H1 (cell line): Measurements from ENCODE around the gene DES. TPM values are rescaled to one million over a fixed set of nuclear protein-coding genes. Genes with fewer than 3 reads are reported as not detected.

Experiments
- CTCF ChIA-PET: fragments of 300-600 bp; sonication (Branson Sonifier 250); formaldehyde crosslinking; loops from one replicate; lab custom pipeline; 2021; ENCODE audit not compliant: partially characterized antibody; lab: Charles Lee
- POLR2A ChIA-PET: fragments of 300-600 bp; sonication (Branson Sonifier 250); formaldehyde crosslinking; loops from one replicate; lab custom pipeline; 2021; ENCODE audit warnings: inconsistent platforms; ENCODE audit not compliant: partially characterized antibody; lab: Charles Lee
- DNase-seq, 2 experiments: peaks; one replicate each; pipeline versions ENCODE4 v3.0.0 to v3.0.0-alpha.2; 2010 to 2022; ENCODE audit warnings: low spot score in 2 of 2, low read depth in 1 of 2, mixed read lengths in 1 of 2
- FAIRE-seq: peaks from 2 replicates; lab custom pipeline; 2011; peaks lifted over from hg19 to GRCh38; lab: Jason Lieb, UNC
- H2AFZ ChIP-seq: 2 replicates; pipeline ENCODE4 v1.8.1; 2012; ENCODE audit warnings: low read length, inconsistent platforms
- H2AK5ac ChIP-seq: 2 replicates; pipeline ENCODE4 v1.6.1; 2013; ENCODE audit warnings: low read depth, low read length
- H2BK120ac ChIP-seq: replicated peaks from 2 replicates; pipeline ENCODE3; 2013; ENCODE audit warnings: low read depth, low read length, inconsistent platforms
- H2BK12ac ChIP-seq: 2 replicates; pipeline ENCODE4 v1.6.1; 2013; ENCODE audit warnings: low read depth, low read length
- H2BK15ac ChIP-seq: 2 replicates; pipeline ENCODE4 v1.6.1; 2013; ENCODE audit warnings: low read length
- H2BK20ac ChIP-seq: 2 replicates; pipeline ENCODE4 v1.6.1; 2013; ENCODE audit warnings: low read length
- H2BK5ac ChIP-seq: 2 replicates; pipeline ENCODE4 v1.6.1; 2013; ENCODE audit warnings: low read depth, low read length
- H3K14ac ChIP-seq: 2 replicates; pipeline ENCODE4 v1.6.1; 2013; ENCODE audit warnings: inconsistent platforms; ENCODE audit not compliant: insufficient read length
- H3K18ac ChIP-seq: 2 replicates; pipeline ENCODE4 v1.6.1; 2013; ENCODE audit warnings: low read length; ENCODE audit errors: extremely low read depth
- H3K23ac ChIP-seq: 2 replicates; pipeline ENCODE4 v1.6.1; 2013; ENCODE audit warnings: inconsistent platforms; ENCODE audit not compliant: insufficient read length
- H3K23me2 ChIP-seq: 2 replicates; pipeline ENCODE4 v1.6.1; 2013; ENCODE audit warnings: low read depth, low read length
- H3K27ac ChIP-seq: 2 replicates; pipeline ENCODE4 v1.6.1; 2011; ENCODE audit warnings: low read depth, low read length, inconsistent platforms
- H3K27me3 ChIP-seq, 4 experiments: replicated peaks in 1 of 4; 1 replicate in 1 of 4; 2 replicates in 3 of 4; pipeline versions ENCODE4 v1.6.1 to v1.8.1; 2011 to 2013; ENCODE audit warnings: low read length in 3 of 4, mild to moderate bottlenecking in 3 of 4, inconsistent platforms in 2 of 4, mixed read lengths in 2 of 4, moderate library complexity in 1 of 4; ENCODE audit not compliant: control insufficient read depth in 3 of 4, insufficient read depth in 3 of 4; ENCODE audit errors: extremely low read depth in 1 of 4
- H3K36me3 ChIP-seq, 4 experiments: 2 replicates each; pipeline versions ENCODE4 v1.6.1 to v1.8.1; 2011 to 2013; ENCODE audit warnings: mild to moderate bottlenecking in 4 of 4, low read length in 3 of 4, moderate library complexity in 2 of 4, control low read depth in 1 of 4, inconsistent platforms in 1 of 4; ENCODE audit not compliant: insufficient read depth in 4 of 4, control insufficient read depth in 2 of 4
- H3K4ac ChIP-seq: replicated peaks from 2 replicates; pipeline ENCODE3; 2013; ENCODE audit warnings: low read length, low read depth, mixed read lengths, inconsistent platforms; ENCODE audit not compliant: insufficient read length
- H3K4me1 ChIP-seq, 4 experiments: replicated peaks in 1 of 4; 1 replicate in 1 of 4; 2 replicates in 3 of 4; pipeline versions ENCODE4 v1.6.1 to v1.8.1; 2011 to 2013; ENCODE audit warnings: low read length in 3 of 4, inconsistent platforms in 2 of 4, mixed read lengths in 1 of 4; ENCODE audit not compliant: insufficient read depth in 4 of 4, control insufficient read depth in 3 of 4
- H3K4me2 ChIP-seq, 2 experiments: 2 replicates each; pipeline versions ENCODE4 v1.6.1 to v1.8.1; 2011 to 2013; ENCODE audit warnings: low read depth in 2 of 2, low read length in 2 of 2, control low read depth in 1 of 2, inconsistent platforms in 1 of 2, mild to moderate bottlenecking in 1 of 2; ENCODE audit not compliant: insufficient read depth in 1 of 2
- H3K4me3 ChIP-seq, 4 experiments: fragments of 200-600, 300-600 bp in 1 of 4; sonication (generic), shearing (Covaris generic), sonication (Bioruptor Twin) in 1 of 4; 2 replicates each; pipeline versions ENCODE4 v1.5.1 to v1.8.1; 2011 to 2016; ENCODE audit warnings: low read length in 4 of 4, low read depth in 3 of 4, control low read depth in 2 of 4, inconsistent platforms in 2 of 4, mild to moderate bottlenecking in 2 of 4, mixed read lengths in 1 of 4, moderate library complexity in 1 of 4; ENCODE audit not compliant: insufficient read depth in 2 of 4; ENCODE audit errors: extremely low read depth in 1 of 4
- H3K56ac ChIP-seq: replicated peaks from 2 replicates; pipeline ENCODE3; 2013; ENCODE audit warnings: low read depth, mild to moderate bottlenecking, mixed read lengths, low read length, inconsistent platforms; ENCODE audit not compliant: insufficient read length
- H3K79me1 ChIP-seq: 2 replicates; pipeline ENCODE4 v1.6.1; 2013; ENCODE audit warnings: low read depth, low read length, control low read depth
- H3K79me2 ChIP-seq, 2 experiments: 2 replicates each; pipeline versions ENCODE4 v1.6.1 to v1.8.1; 2012 to 2013; ENCODE audit warnings: low read length in 2 of 2, mild to moderate bottlenecking in 2 of 2, inconsistent platforms in 1 of 2; ENCODE audit not compliant: insufficient read depth in 2 of 2, control insufficient read depth in 1 of 2
- H3K9ac ChIP-seq, 4 experiments: replicated peaks in 1 of 4; 1 replicate in 1 of 4; 2 replicates in 3 of 4; pipeline versions ENCODE4 v1.6.1 to v1.8.1; 2011 to 2013; ENCODE audit warnings: low read depth in 3 of 4, low read length in 3 of 4, control low read depth in 2 of 4, mild to moderate bottlenecking in 2 of 4, moderate library complexity in 2 of 4, inconsistent platforms in 1 of 4; ENCODE audit errors: extremely low read depth in 1 of 4
- H3K9me3 ChIP-seq, 2 experiments: 2 replicates each; pipeline versions ENCODE4 v1.6.1 to v1.8.1; 2012 to 2013; ENCODE audit warnings: mild to moderate bottlenecking in 2 of 2, moderate library complexity in 2 of 2, control low read depth in 1 of 2, inconsistent platforms in 1 of 2, low read depth in 1 of 2, low read length in 1 of 2, mixed read lengths in 1 of 2; ENCODE audit not compliant: insufficient read depth in 2 of 2
- H4K20me1 ChIP-seq, 2 experiments: replicated peaks in 1 of 2; 2 replicates each; pipeline versions ENCODE3 to v1.8.1; 2011 to 2013; ENCODE audit warnings: inconsistent platforms in 2 of 2, low read length in 2 of 2, mild to moderate bottlenecking in 1 of 2; ENCODE audit not compliant: insufficient read depth in 2 of 2, control insufficient read depth in 1 of 2
- H4K5ac ChIP-seq: 2 replicates; pipeline ENCODE4 v1.6.1; 2013; ENCODE audit warnings: low read length, low read depth, mixed read lengths, inconsistent platforms; ENCODE audit not compliant: insufficient read length
- H4K8ac ChIP-seq: 2 replicates; pipeline ENCODE4 v1.8.0; 2013; ENCODE audit warnings: mild to moderate bottlenecking, moderate library complexity, low read length, inconsistent platforms; ENCODE audit not compliant: insufficient read depth; ENCODE audit errors: extremely low read depth
- H4K91ac ChIP-seq: replicated peaks from 2 replicates; pipeline ENCODE3; 2013; ENCODE audit warnings: low read length, mixed read lengths, inconsistent platforms; ENCODE audit not compliant: insufficient read length
- EGR1 ChIP-seq: IDR thresholded peaks from 2 replicates; pipeline ENCODE4 v1.6.1; 2011; ENCODE audit warnings: low read depth, low read length, borderline replicate concordance
- KDM4A ChIP-seq: IDR thresholded peaks from one replicate; pipeline ENCODE4 v1.7.1; 2012; ENCODE audit warnings: low read depth, mild to moderate bottlenecking, moderate library complexity, low read length, inconsistent platforms; ENCODE audit not compliant: severe bottlenecking
- POLR2AphosphoS5 ChIP-seq: IDR thresholded peaks from 2 replicates; pipeline ENCODE4 v1.6.1; 2011; ENCODE audit warnings: low read depth, low read length
- TAF1 ChIP-seq: IDR thresholded peaks from 2 replicates; pipeline ENCODE4 v1.6.1; 2011; ENCODE audit warnings: mild to moderate bottlenecking, low read depth, low read length
- WGBS, 2 experiments: shearing (Covaris generic) in 1 of 2; methylation state at CpG; one replicate each; pipeline versions ENCODE4 v1.1.6 to v1.1.7; 2013 to 2015; ENCODE audit warnings: low lambda C conversion rate in 2 of 2, mixed read lengths in 2 of 2, inconsistent platforms in 1 of 2, low coverage in 1 of 2, missing lambda C conversion rate in 1 of 2; ENCODE audit not compliant: insufficient replicate concordance in 2 of 2, insufficient coverage in 1 of 2, insufficient read length in 1 of 2; ENCODE audit errors: extremely low coverage in 1 of 2, missing lambda C conversion rate in 1 of 2; 5-methylcytosine and 5-hydroxymethylcytosine counted together
- polyA plus RNA-seq, 7 experiments: library from polyadenylated mRNA; depleted of rRNA in 3 of 7; stranded (reverse) in 5 of 7; unstranded in 2 of 7; fragments of >200 nt in 5 of 7; fragments of 200-250 nt in 2 of 7; gene quantifications; 1 replicate in 5 of 7; 2 replicates in 1 of 7; 4 replicates in 1 of 7; pipeline versions ENCODE4 v1.2.1 to v1.2.3, GENCODE V29; 2011 to 2013; ENCODE audit warnings: missing spikeins in 2 of 7, mixed read lengths in 2 of 7
- total RNA-seq: library from RNA; stranded (reverse); fragmentation: NEBNext Ultra II Directional; extraction: Animal tissue kit (Norgen Biotek cat#: 25700); gene quantifications from 2 replicates; pipeline ENCODE4 v1.2.1, GENCODE V29; 2021
- TF ChIP-seq, protein P1 (sequence below), 3 experiments: IDR thresholded peaks; 1 replicate in 2 of 3; 2 replicates in 1 of 3; pipeline versions ENCODE4 v1.5.1 to v1.6.1; 2011; ENCODE audit warnings: low read length in 3 of 3, mild to moderate bottlenecking in 3 of 3, inconsistent platforms in 2 of 3, low read depth in 1 of 3, moderate library complexity in 1 of 3; ENCODE audit not compliant: insufficient read depth in 1 of 3; ENCODE audit errors: control extremely low read depth in 1 of 3

Gene DES
- total and polyA plus RNA-seq, 2 of the 8 experiments (the other 6 are each of a cell fraction or from before 2014, with no cell fraction given), result 1.8 to 4.3 TPM

GRCh38 chr2:219423652-219424377 lies 5.6 kb downstream of the DES start:
- no peak overlapping the region for H3K4me2 ChIP-seq
- H3K27ac ChIP-seq, result no peak overlapping the region
- ChIA-PET POLR2A (interaction anchor here (1.0 to 1.1 kb wide), 2 partner anchors 36 to 111 kb away, joined by 3 read pairs; partner anchors contain the start of gene DNPEP), CTCF (interaction anchor here (0.6 to 88.6 kb wide), 4 partner anchors 7 to 312 kb away, joined by 3 to 7248 read pairs (median 66); partner anchors contain the start of genes ASIC4, CHPF, GMPPA and SPEG)
- peaks cover 0 to 2% of the 10 kb centered on the region in 2 experiments for H4K20me1 ChIP-seq
- H3K79me2 ChIP-seq, result no peaks in the 10 kb centered on the region
- peaks cover 2% of the 10 kb centered on the region for H3K23me2 ChIP-seq
- H3K4me3 ChIP-seq, result no peak overlapping the region
- no peak overlapping the region for H3K4ac ChIP-seq
- peaks cover 8 to 27% (median 20%) of the 10 kb centered on the region in 4 experiments for H3K27me3 ChIP-seq
- no peak overlapping the region for H3K14ac ChIP-seq
- no peaks in the 10 kb centered on the region for H3K79me1 ChIP-seq
- H2BK12ac ChIP-seq, result no peak overlapping the region
- peaks cover 0 to 4% (median 3%) of the 10 kb centered on the region in 4 experiments; a peak in 5 of 7 replicates for H3K4me1 ChIP-seq
- H3K9me3 ChIP-seq, result no peaks in the 10 kb centered on the region
- no peak overlapping the region for H4K91ac ChIP-seq
- H4K8ac ChIP-seq, result no peak overlapping the region
- no peak overlapping the region for H2AK5ac ChIP-seq
- H3K9ac ChIP-seq, result no peak overlapping the region; a peak in 1 of 7 replicates
- H4K5ac ChIP-seq, result no peak overlapping the region
- DNase-seq, result no peak
- H2BK120ac ChIP-seq, result no peak overlapping the region
- H3K56ac ChIP-seq, result no peak overlapping the region
- no peak overlapping the region for H2BK15ac ChIP-seq
- no peak overlapping the region for H2BK5ac ChIP-seq
- no peaks in the 10 kb centered on the region for H3K36me3 ChIP-seq
- H3K18ac ChIP-seq, result no peak overlapping the region
- TF ChIP-seq POLR2AphosphoS5 (no peak), EGR1 (no peak), KDM4A (no peak), TAF1 (no peak)
- TF ChIP-seq, protein P1, sequence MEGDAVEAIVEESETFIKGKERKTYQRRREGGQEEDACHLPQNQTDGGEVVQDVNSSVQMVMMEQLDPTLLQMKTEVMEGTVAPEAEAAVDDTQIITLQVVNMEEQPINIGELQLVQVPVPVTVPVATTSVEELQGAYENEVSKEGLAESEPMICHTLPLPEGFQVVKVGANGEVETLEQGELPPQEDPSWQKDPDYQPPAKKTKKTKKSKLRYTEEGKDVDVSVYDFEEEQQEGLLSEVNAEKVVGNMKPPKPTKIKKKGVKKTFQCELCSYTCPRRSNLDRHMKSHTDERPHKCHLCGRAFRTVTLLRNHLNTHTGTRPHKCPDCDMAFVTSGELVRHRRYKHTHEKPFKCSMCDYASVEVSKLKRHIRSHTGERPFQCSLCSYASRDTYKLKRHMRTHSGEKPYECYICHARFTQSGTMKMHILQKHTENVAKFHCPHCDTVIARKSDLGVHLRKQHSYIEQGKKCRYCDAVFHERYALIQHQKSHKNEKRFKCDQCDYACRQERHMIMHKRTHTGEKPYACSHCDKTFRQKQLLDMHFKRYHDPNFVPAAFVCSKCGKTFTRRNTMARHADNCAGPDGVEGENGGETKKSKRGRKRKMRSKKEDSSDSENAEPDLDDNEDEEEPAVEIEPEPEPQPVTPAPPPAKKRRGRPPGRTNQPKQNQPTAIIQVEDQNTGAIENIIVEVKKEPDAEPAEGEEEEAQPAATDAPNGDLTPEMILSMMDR (IDR thresholded peaks at IDR 0.05; ENCODE audit: control extremely low read depth in 1 of 3, insufficient read depth in 1 of 3, low read depth in 1 of 3, low read length in 3 of 3), result no peak
- no peak for FAIRE-seq
- no peak overlapping the region for H2BK20ac ChIP-seq
- 90% methylated on average over 14 of the region's 14 CpGs; no CpG with 5 or more reads in 1 of the 2 experiments for WGBS, 2 experiments
- no peak overlapping the region for H2AFZ ChIP-seq
- H3K23ac ChIP-seq, result no peak overlapping the region
